HTR-8/SVneo (cell line): ENCODE measurements around the gene ATP6V1E1.
A peak's percentile ranks its signal among the peaks of the same experiment; 100 is the strongest.
"Not testable (repeated sequence)": the region's sequence is repeated elsewhere in the genome, so short reads cannot be mapped to it uniquely, and the experiment has no call there.

Source experiments
- DNase-seq: peaks from one replicate; pipeline ENCODE4 v3.0.0; 2011; ENCODE audit warnings: low spot score, mixed read lengths; ENCODE audit not compliant: insufficient read length
- FAIRE-seq: peaks from 2 replicates; lab custom pipeline; 2011; peaks lifted over from hg19 to GRCh38; lab: Jason Lieb, UNC

ATP6V1E1 gene

GRCh38 chr22:17586831-17587440 is 41.6 kb downstream of the ATP6V1E1 start:
- FAIRE-seq (no peak), DNase-seq (no peak)

DNA sequence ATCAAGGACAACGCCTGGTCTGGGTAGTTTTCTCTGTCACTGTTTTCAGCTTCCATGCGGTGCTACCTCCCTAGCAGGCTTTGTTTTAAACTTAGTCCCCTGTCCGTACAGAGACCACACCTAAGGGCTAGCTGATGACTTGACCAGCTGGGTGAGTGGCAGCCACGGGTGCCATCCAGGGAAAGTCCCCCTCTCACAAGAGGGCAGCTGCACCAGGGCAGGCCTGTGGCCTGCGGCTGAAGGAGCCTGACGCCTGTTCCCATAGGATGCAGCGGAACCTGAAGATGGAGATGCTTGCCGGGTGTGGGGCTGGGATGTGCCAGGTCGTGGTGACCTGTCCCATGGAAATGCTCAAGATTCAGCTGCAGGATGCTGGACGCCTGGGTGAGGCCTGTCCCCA is 45.4 kb downstream of the ATP6V1E1 start:
- FAIRE-seq (no peak), DNase-seq (no peak)

GRCh38 chr22:17581631-17582030 is 46.9 kb downstream of the ATP6V1E1 start:
- FAIRE-seq (no peak), DNase-seq (no peak)

DNA sequence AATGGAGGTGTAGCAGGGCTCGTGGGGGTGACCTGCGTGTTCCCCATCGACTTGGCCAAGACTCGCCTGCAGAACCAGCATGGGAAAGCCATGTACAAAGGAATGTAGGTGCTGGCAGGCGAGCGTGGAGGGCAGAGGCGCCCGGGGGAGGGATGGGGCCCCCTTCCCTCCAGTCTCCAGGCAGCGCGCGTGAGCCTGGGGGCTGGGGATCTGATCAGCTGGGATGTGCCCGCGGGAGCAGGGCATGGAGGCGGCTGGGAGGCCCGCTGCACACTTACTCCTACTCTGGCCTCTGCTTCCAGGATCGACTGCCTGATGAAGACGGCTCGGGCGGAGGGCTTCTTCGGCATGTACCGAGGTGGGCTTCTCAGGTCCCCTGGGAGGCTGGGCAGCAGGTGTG is 47.5 kb downstream of the ATP6V1E1 start:
- no peak for DNase-seq
- no peak for FAIRE-seq

DNA sequence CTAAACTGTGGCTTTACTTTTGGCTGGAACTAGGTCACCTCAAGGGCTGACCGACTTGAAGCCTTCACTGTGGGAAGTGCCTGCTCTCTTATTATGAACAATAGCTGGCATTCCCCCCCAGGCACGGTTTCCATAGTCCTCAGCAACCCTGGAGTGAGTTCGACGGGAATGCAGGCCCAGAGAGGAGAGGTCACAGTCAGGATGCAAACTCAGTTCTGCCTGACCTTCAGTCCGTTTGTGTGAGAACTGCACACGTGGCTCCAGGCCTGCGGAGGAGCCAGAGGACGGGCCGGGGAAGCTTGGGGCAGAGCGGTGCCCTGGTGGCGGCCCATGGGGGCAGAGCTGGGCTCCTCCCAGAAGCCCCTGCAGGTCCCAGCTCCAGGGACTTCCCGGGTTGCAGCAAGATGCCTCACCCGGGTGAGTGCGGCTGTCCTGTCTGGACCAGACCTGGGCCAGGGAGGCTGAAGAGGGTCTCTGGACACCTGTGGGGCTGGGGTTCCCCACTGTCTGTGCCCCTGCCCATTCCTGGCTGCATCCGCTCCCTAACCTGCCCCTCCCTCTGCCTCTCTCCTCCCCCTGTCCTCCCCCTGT is 48.0 kb downstream of the ATP6V1E1 start:
- DNase-seq (no peak), FAIRE-seq (no peak)

- FAIRE-seq: no peak
Observed at GRCh38 chr22:17579535-17579981, 49.0 kb downstream of the ATP6V1E1 start.

GRCh38 chr22:17578136-17578754 is 50.3 kb downstream of the ATP6V1E1 start:
- DNase-seq (no peak), FAIRE-seq (no peak)

More at GRCh38 chr22:17579535-17579981, 49.0 kb downstream of the ATP6V1E1 start:
- no peak for DNase-seq

GRCh38 chr22:17576470-17576869 is 52.1 kb downstream of the ATP6V1E1 start:
- DNase-seq: peak; percentile 54
- FAIRE-seq: peak; percentile 74

DNA sequence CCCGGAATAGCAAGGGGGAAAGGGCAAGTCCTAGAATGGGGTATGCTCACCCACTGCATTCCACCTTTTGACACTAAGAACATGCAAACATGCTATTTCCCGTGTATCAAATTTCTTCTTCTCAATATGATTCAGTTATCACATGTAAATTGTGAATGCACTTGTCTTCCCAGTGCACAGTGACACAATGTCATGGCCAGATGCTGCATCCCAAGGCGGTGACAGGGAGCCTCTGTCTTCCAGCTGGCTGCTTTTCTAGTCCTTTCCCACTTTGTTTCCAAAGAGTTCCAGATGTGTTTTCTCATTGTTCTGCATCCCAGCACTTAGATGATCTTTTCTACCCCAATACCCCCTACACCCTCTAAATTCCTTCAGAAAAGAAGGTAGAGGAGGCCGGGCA is 52.9 kb downstream of the ATP6V1E1 start:
- FAIRE-seq (peak; percentile 38), DNase-seq (no peak)

GRCh38 chr22:17575151-17575550 is 53.4 kb downstream of the ATP6V1E1 start:
- no peak for FAIRE-seq

DNA sequence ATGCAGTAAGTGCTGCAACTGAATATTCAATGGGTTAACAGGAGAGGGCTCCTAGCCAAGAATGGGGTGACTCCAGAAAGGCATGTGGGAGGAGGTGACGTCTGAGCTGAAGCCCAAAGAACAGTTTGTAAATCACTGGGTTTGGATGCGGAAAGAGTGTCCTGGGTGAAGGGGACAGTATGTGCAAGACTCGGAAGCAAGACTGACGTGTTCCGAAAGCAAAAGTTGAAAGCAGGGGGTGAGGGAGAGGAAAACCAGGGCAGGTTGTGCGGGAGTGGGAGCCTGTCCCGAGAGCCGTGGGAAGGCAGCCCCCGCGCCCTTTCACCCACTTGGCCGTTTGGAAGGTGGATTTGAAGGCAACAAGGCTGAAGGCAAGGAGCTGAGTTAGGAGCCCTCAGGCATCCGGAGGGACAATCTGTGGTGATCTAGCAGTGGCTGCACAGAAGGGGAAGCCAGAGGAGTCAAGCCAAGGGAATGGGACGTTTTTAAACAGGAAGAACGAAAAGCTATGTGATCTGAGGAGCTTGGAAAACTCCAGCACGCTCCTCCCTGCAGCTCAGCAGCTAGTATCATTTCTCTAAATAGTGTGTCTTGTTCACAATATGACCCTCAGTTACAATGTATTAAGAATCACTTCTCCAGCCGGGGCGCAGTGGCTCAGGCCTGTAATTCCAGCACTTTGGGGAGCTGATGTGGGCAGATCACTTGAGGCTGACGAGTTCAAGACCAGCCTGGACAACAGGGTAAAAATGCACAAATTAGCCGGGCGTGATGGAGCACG is 57.5 kb downstream of the ATP6V1E1 start:
- FAIRE-seq: peak; percentile 9
- DNase-seq: no peak

More at GRCh38 chr22:17575151-17575550, 53.4 kb downstream of the ATP6V1E1 start:
- DNase-seq: no peak

GRCh38 chr22:17569971-17570511 is 58.5 kb downstream of the ATP6V1E1 start:
- FAIRE-seq: no peak
- no peak for DNase-seq

DNA sequence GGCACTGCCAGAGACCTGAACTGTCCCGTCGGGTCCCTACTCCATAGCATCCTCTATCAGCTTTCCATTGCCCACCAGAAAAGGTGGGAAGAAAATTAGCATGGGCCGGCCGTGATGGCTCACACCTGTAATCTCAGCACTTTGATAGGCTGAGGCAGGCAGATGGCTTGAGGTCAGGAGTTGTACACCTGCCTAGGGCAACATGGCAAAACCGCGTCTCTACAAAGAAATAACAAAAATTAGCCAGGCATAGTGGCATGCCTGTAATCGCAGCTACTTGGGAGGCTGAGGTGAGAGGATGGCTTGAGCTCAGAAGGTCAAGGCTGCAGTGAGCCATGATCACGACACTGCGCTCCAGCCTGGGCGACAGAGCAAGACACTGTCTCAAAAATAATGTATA is 61.8 kb downstream of the ATP6V1E1 start:
- no peak for FAIRE-seq
- DNase-seq: no peak

GRCh38 chr22:17566016-17566687 is 62.4 kb downstream of the ATP6V1E1 start:
- DNase-seq, FAIRE-seq: not testable (repeated sequence)

DNA sequence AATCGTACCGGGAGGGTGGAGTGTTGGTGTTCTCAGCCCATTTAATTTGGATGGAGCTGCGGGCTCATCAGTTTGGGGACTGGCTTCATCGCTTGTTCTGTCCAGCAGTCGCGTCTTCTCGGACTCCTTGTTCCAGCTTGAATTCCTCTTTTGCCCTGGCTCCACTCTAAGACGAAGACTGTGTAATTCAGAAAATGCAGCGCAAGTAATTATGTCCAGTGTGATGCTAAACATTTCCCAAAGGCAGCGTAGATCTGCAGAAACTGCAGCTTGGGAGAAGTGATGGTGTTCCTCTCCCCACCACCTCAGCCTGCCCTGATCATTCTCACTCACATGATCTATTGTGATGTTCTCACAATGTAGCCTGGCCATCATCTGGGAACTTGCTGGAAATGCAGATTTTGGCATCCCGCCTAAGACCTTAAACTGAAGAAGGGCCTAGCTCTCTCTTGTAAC is 64.6 kb downstream of the ATP6V1E1 start:
- no peak for FAIRE-seq
- DNase-seq: no peak

- no peak for DNase-seq
Observed at GRCh38 chr22:17562906-17563870, 65.4 kb downstream of the ATP6V1E1 start, which contains the start of gene SLC25A18. Gene SLC25A18, plus strand, starts transcription at chr22:17563498. Its CDS starts 16,447 bp downstream, at chr22:17579945.

DNA sequence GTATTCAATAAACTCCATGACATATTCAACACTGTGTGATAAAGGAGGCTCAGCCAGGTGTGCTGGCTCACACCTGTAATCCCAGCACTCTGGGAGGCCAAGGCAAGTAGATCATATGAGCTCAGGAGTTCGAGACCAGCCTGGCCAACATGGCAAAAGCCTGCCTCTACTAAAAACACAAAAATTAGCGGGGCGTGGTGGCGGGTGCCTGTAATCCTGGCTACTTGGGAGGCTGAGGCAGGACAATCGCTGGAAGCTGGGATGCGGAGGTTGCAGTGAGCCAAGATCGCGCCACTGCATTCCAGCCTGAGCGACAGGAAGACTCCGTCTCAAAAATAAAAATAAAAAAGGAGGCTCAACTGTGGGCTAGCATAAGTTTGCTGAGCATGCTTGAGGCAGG is 69.4 kb downstream of the ATP6V1E1 start:
- DNase-seq (no peak), FAIRE-seq (no peak)

More at GRCh38 chr22:17562906-17563870, 65.4 kb downstream of the ATP6V1E1 start, which contains the start of gene SLC25A18:
- FAIRE-seq: no peak

GRCh38 chr22:17554814-17555213 is 73.7 kb downstream of the ATP6V1E1 start:
- no peak for DNase-seq
- FAIRE-seq: no peak
